Neural cell (in vitro differentiated cells): ENCODE data around the gene FAM174A. TPM values are rescaled to one million over a fixed set of nuclear protein-coding genes. Genes with fewer than 3 reads are reported as not detected.

Source experiments
- H2AFZ ChIP-seq: fragments of 200-600, 300-800 bp; sonication (generic), shearing (Covaris generic); 2 replicates; pipeline ENCODE4 v1.6.0; 2014; ENCODE audit warnings: low read depth, mild to moderate bottlenecking, antibody characterized with exemption, low read length, moderate library complexity
- H3F3A ChIP-seq: fragments of 200-600 bp; shearing (Covaris generic); 2 replicates; pipeline ENCODE4 v1.6.1; 2016; ENCODE audit warnings: mild to moderate bottlenecking, moderate library complexity, mixed read lengths, antibody characterized with exemption, low read length; ENCODE audit not compliant: insufficient read depth, poor library complexity, severe bottlenecking
- H3K27ac ChIP-seq: fragments of 200-600, 300-800 bp; sonication (generic), shearing (Covaris generic); 2 replicates; pipeline ENCODE4 v1.5.1; 2014; ENCODE audit warnings: mild to moderate bottlenecking, low read length, moderate library complexity
- H3K27me3 ChIP-seq: fragments of 300-800, 200-600 bp; sonication (generic), shearing (Covaris generic); 2 replicates; pipeline ENCODE4 v1.6.0; 2014; ENCODE audit warnings: mild to moderate bottlenecking, low read depth, low read length, moderate library complexity; ENCODE audit not compliant: insufficient read depth
- H3K36me3 ChIP-seq: fragments of 300-800, 200-600 bp; sonication (generic), shearing (Covaris generic); 2 replicates; pipeline ENCODE4 v1.5.1; 2014; ENCODE audit warnings: mild to moderate bottlenecking, antibody characterized with exemption, low read length, moderate library complexity; ENCODE audit not compliant: insufficient read depth
- H3K4me2 ChIP-seq: fragments of 300-800, 200-600 bp; sonication (generic), shearing (Covaris generic); 2 replicates; pipeline ENCODE4 v1.6.0; 2014; ENCODE audit warnings: mild to moderate bottlenecking, low read length
- H3K4me3 ChIP-seq: fragments of 300-800, 200-600 bp; sonication (generic), shearing (Covaris generic); 2 replicates; pipeline ENCODE4 v1.5.1; 2014; ENCODE audit warnings: mild to moderate bottlenecking, low read length, moderate library complexity
- H3K79me2 ChIP-seq: fragments of 200-600 bp; shearing (Covaris generic); replicated peaks from 2 replicates; pipeline ENCODE4 v1.6.0; 2014; ENCODE audit warnings: mild to moderate bottlenecking, low read length, moderate library complexity; ENCODE audit not compliant: insufficient read depth
- H3K9ac ChIP-seq: fragments of 300-800, 200-600 bp; sonication (generic), shearing (Covaris generic); 2 replicates; pipeline ENCODE4 v1.6.1; 2016; ENCODE audit warnings: mild to moderate bottlenecking, low read length, mixed read lengths
- H3K9me2 ChIP-seq: fragments of 200-600 bp; shearing (Covaris generic); 2 replicates; pipeline ENCODE4 v1.6.1; 2016; ENCODE audit warnings: mild to moderate bottlenecking, low read length, mixed read lengths; ENCODE audit not compliant: insufficient read depth
- H3K9me3 ChIP-seq: fragments of 200-600, 300-800 bp; sonication (generic), shearing (Covaris generic); 2 replicates; pipeline ENCODE4 v1.6.1; 2016; ENCODE audit warnings: mild to moderate bottlenecking, mixed run types, low read length, moderate library complexity, mixed read lengths
- H4K20me1 ChIP-seq: fragments of 200-600 bp; shearing (Covaris generic); 2 replicates; pipeline ENCODE4 v1.6.1; 2016; ENCODE audit warnings: mild to moderate bottlenecking, mixed run types; ENCODE audit not compliant: insufficient read depth
- CTCF ChIP-seq: fragments of 450-650 bp; IDR thresholded peaks from 2 replicates; pipeline ENCODE4 v1.5.1; 2014; ENCODE audit warnings: antibody characterized with exemption, mild to moderate bottlenecking, moderate library complexity; ENCODE audit not compliant: poor library complexity, severe bottlenecking
- EP300 ChIP-seq: fragments of 450-650 bp; conservative IDR thresholded peaks from 2 replicates; pipeline ENCODE4 v1.6.1; 2014; ENCODE audit warnings: antibody characterized with exemption, mild to moderate bottlenecking, moderate library complexity; ENCODE audit not compliant: poor library complexity, severe bottlenecking
- EZH2 ChIP-seq: fragments of 200-600, 300-800 bp; shearing (Covaris generic), sonication (generic); IDR thresholded peaks from 2 replicates; pipeline ENCODE4 v1.6.1; 2014; ENCODE audit warnings: antibody characterized with exemption, low read length, borderline replicate concordance, mild to moderate bottlenecking; ENCODE audit not compliant: insufficient read depth, poor library complexity, severe bottlenecking
- MXI1 ChIP-seq: fragments of 450-650 bp; conservative IDR thresholded peaks from 2 replicates; pipeline ENCODE4 v1.6.1; 2014; ENCODE audit warnings: antibody characterized with exemption, mild to moderate bottlenecking; ENCODE audit not compliant: poor library complexity, severe bottlenecking
- POLR2AphosphoS5 ChIP-seq: IDR thresholded peaks from 2 replicates; pipeline ENCODE4 v1.6.1; 2012
- RAD21 ChIP-seq: fragments of 450-650 bp; conservative IDR thresholded peaks from 2 replicates; pipeline ENCODE4 v1.6.1; 2014; ENCODE audit warnings: antibody characterized with exemption, mild to moderate bottlenecking, moderate library complexity
- REST ChIP-seq: IDR thresholded peaks from 2 replicates; pipeline ENCODE4 v1.6.1; 2012; ENCODE audit warnings: borderline replicate concordance
- SMC3 ChIP-seq: fragments of 450-650 bp; conservative IDR thresholded peaks from 2 replicates; pipeline ENCODE4 v1.6.1; 2014; ENCODE audit warnings: antibody characterized with exemption, mild to moderate bottlenecking, moderate library complexity; ENCODE audit not compliant: poor library complexity
- TAF1 ChIP-seq: IDR thresholded peaks from 2 replicates; pipeline ENCODE4 v1.6.1; 2012; ENCODE audit warnings: low read depth
- polyA plus RNA-seq: library from polyadenylated mRNA; depleted of rRNA; stranded (reverse); fragments of >200 nt; gene quantifications from 2 replicates; pipeline ENCODE4 v1.2.3, GENCODE V29; 2014

Gene FAM174A
- polyA plus RNA-seq, 1 donor from 2014 or later, result 33.9 TPM

DNA sequence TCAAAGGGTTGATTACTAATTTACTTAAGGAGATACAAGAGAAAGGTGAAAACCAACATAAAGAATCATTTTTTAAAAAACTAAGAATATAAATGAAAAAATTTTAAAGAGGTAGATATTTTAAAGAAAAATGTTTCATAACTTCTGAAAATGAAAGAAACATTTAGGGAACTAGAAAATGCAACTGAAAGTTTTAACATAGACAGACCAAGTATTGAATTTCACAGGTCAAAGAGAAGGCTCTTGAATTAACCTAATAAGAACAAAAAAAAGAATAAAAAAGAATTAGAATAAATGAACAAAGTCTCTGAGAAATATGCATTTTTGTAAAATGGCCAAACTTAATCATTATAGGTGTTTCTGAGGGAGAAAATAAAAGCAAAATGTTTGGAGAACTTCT lies 16.1 kb upstream of the FAM174A start:
- TF ChIP-seq EZH2 (no peak), TAF1 (no peak), EP300 (no peak), CTCF (no peak), SMC3 (no peak), REST (no peak), POLR2AphosphoS5 (no peak), RAD21 (no peak), MXI1 (no peak)
- Histone ChIP-seq H3K4me3 (no peak overlapping the region), H4K20me1 (no peaks in the 10 kb centered on the region), H3K9ac (no peak overlapping the region), H3K9me2 (no peaks in the 10 kb centered on the region), H3K36me3 (no peaks in the 10 kb centered on the region), H2AFZ (no peak overlapping the region), H3F3A (no peaks in the 10 kb centered on the region), H3K9me3 (no peaks in the 10 kb centered on the region), H3K4me2 (no peak overlapping the region), H3K79me2 (no peaks in the 10 kb centered on the region), H3K27me3 (no peaks in the 10 kb centered on the region), H3K27ac (no peak overlapping the region)

- no peak overlapping the region for H3K4me3 ChIP-seq
- no peaks in the 10 kb centered on the region for H3F3A ChIP-seq
- H3K4me2 ChIP-seq, result no peak overlapping the region
- H3K27ac ChIP-seq, result no peak overlapping the region
- H3K9ac ChIP-seq, result no peak overlapping the region
- no peaks in the 10 kb centered on the region for H3K9me2 ChIP-seq
- no peaks in the 10 kb centered on the region for H3K9me3 ChIP-seq
- TF ChIP-seq TAF1 (no peak), SMC3 (no peak), MXI1 (no peak), REST (no peak), EP300 (no peak), CTCF (no peak), RAD21 (no peak), EZH2 (no peak), POLR2AphosphoS5 (no peak)
- no peak overlapping the region for H2AFZ ChIP-seq
- no peaks in the 10 kb centered on the region for H3K36me3 ChIP-seq
- H4K20me1 ChIP-seq, result no peaks in the 10 kb centered on the region
- no peaks in the 10 kb centered on the region for H3K27me3 ChIP-seq
- H3K79me2 ChIP-seq, result no peaks in the 10 kb centered on the region
Observed at GRCh38 chr5:100520348-100520747, 14.8 kb upstream of the FAM174A start.
